PFSK-1 (cell line): Measurements from ENCODE around the gene SPEG.

Source experiments
- FOXP2 ChIP-seq: optimal IDR thresholded peaks from 2 replicates; pipeline ENCODE3; 2011; ENCODE audit warnings: borderline replicate concordance, control low read depth, inconsistent platforms; ENCODE audit not compliant: insufficient read depth; ENCODE audit errors: extremely low read length, extremely low read depth
- POLR2AphosphoS5 ChIP-seq: IDR thresholded peaks from 2 replicates; pipeline ENCODE4 v1.6.1; 2012; ENCODE audit warnings: low read depth, mild to moderate bottlenecking, control low read depth, low read length, moderate library complexity
- REST ChIP-seq, 2 experiments: IDR thresholded peaks; 2 replicates each; pipeline versions ENCODE4 v1.6.1 to v1.8.0; 2011 to 2012; ENCODE audit warnings: low read depth in 2 of 2, low read length in 2 of 2, control low read depth in 1 of 2, inconsistent platforms in 1 of 2, mild to moderate bottlenecking in 1 of 2, moderate library complexity in 1 of 2; ENCODE audit not compliant: insufficient read depth in 1 of 2
- SIN3A ChIP-seq: IDR thresholded peaks from 2 replicates; pipeline ENCODE4 v1.6.1; 2012; ENCODE audit warnings: mild to moderate bottlenecking, low read length, moderate library complexity, borderline replicate concordance; ENCODE audit not compliant: insufficient read depth
- TAF1 ChIP-seq: IDR thresholded peaks from 2 replicates; pipeline ENCODE4 v1.6.1; 2012; ENCODE audit warnings: low read length, control low read depth, borderline replicate concordance; ENCODE audit not compliant: insufficient read depth

The SPEG gene

GRCh38 chr2:219464286-219465032, 29.8 kb downstream of the SPEG start:
- no peak for TF ChIP-seq SIN3A
- TF ChIP-seq FOXP2 = no peak
- no peak for TF ChIP-seq TAF1
- TF ChIP-seq REST (IDR thresholded peaks at IDR 0.05; ENCODE audit: insufficient read depth in 1 of 2, low read depth in 2 of 2, low read length in 2 of 2) = no peak
- TF ChIP-seq POLR2AphosphoS5 = no peak

- TF ChIP-seq POLR2AphosphoS5 = no peak
- TF ChIP-seq SIN3A = no peak
- TF ChIP-seq TAF1 = no peak
- no peak for TF ChIP-seq FOXP2
- no peak for TF ChIP-seq REST (IDR thresholded peaks at IDR 0.05; ENCODE audit: insufficient read depth in 1 of 2, low read depth in 2 of 2, low read length in 2 of 2)
Observed at GRCh38 chr2:219465659-219466561, 31.3 kb downstream of the SPEG start.

- TF ChIP-seq FOXP2 (no peak), SIN3A (no peak), TAF1 (no peak), POLR2AphosphoS5 (no peak), REST (IDR thresholded peaks at IDR 0.05; ENCODE audit: insufficient read depth in 1 of 2, low read depth in 2 of 2, low read length in 2 of 2) (no peak)
Observed at GRCh38 chr2:219466816-219467735, 32.4 kb downstream of the SPEG start.

GRCh38 chr2:219467736-219468075, 33.1 kb downstream of the SPEG start:
- TF ChIP-seq FOXP2 (no peak), SIN3A (no peak), POLR2AphosphoS5 (no peak), TAF1 (no peak), REST (IDR thresholded peaks at IDR 0.05; ENCODE audit: insufficient read depth in 1 of 2, low read depth in 2 of 2, low read length in 2 of 2) (no peak)
